ENCODE results near the gene DLK1. TPM values are rescaled to one million over a fixed set of nuclear protein-coding genes. Genes with fewer than 3 reads are reported as not detected.

The DLK1 gene
- total and polyA plus RNA-seq, 2 of the 13 experiments (the other 11 are each of a cell fraction or from before 2014, with no cell fraction given), result 95.5 to 312 TPM

DNA sequence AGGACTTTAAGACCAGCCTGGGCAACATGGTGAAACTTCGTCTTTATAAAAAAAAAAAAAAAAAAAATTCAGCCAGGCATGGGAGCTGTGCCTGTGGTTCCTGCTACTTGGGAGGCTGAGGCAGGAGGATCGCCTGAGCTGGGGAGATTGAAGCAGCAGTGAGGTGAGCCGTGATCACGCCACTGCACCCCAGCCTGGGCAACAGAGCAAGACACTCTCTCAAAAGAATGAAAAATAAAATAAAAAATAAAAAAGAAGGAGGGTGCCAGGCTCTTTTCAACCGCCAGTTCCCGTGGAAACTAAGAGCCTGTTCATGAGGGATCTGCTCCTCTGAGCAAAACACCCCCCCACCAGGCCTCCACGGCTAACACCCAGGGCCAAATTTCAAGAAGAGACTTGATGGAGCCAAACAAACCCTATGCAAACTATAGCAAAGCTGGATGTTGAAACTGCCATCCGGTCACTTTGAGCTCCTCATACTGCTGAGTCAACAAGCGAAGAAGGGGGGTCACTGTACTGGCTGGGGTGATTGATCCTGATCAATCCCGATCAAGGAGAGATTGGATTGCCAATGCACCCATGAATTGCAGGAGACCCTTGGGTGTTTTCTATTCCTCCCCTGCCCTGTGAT, 23.4 kb downstream of the DLK1 start (continued):
- TF ChIP-seq, protein P1, sequence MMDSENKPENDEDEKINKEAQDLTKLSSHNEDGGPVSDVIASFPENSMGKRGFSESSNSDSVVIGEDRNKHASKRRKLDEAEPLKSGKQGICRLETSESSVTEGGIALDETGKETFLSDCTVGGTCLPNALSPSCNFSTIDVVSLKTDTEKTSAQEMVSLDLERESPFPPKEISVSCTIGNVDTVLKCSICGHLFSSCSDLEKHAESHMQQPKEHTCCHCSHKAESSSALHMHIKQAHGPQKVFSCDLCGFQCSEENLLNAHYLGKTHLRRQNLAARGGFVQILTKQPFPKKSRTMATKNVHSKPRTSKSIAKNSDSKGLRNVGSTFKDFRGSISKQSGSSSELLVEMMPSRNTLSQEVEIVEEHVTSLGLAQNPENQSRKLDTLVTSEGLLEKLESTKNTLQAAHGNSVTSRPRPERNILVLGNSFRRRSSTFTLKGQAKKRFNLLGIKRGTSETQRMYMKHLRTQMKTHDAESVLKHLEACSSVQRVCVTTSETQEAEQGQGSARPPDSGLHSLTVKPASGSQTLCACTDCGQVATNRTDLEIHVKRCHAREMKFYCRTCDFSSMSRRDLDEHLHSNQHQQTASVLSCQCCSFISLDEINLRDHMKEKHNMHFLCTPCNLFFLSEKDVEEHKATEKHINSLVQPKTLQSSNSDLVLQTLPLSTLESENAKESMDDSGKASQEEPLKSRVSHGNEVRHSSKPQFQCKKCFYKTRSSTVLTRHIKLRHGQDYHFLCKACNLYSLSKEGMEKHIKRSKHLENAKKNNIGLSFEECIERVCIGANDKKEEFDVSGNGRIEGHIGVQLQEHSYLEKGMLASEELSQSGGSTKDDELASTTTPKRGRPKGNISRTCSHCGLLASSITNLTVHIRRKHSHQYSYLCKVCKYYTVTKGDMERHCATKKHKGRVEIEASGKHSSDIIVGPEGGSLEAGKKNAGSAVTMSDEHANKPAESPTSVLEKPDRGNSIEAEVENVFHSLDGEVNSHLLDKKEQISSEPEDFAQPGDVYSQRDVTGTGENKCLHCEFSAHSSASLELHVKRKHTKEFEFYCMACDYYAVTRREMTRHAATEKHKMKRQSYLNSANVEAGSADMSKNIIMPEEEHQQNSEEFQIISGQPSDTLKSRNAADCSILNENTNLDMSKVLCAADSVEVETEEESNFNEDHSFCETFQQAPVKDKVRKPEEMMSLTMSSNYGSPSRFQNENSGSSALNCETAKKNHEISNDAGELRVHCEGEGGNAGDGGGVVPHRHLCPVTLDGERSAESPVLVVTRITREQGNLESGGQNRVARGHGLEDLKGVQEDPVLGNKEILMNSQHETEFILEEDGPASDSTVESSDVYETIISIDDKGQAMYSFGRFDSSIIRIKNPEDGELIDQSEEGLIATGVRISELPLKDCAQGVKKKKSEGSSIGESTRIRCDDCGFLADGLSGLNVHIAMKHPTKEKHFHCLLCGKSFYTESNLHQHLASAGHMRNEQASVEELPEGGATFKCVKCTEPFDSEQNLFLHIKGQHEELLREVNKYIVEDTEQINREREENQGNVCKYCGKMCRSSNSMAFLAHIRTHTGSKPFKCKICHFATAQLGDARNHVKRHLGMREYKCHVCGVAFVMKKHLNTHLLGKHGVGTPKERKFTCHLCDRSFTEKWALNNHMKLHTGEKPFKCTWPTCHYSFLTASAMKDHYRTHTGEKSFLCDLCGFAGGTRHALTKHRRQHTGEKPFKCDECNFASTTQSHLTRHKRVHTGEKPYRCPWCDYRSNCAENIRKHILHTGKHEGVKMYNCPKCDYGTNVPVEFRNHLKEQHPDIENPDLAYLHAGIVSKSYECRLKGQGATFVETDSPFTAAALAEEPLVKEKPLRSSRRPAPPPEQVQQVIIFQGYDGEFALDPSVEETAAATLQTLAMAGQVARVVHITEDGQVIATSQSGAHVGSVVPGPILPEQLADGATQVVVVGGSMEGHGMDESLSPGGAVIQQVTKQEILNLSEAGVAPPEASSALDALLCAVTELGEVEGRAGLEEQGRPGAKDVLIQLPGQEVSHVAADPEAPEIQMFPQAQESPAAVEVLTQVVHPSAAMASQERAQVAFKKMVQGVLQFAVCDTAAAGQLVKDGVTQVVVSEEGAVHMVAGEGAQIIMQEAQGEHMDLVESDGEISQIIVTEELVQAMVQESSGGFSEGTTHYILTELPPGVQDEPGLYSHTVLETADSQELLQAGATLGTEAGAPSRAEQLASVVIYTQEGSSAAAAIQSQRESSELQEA (CRISPR knock-in tag; IDR thresholded peaks at IDR 0.05; ENCODE audit: not compliant biosample characterization), result no peak
- peak; percentile 75 for TF ChIP-seq NR2F6 (IDR thresholded peaks at IDR 0.05)
- no peak for TF ChIP-seq NR2F6 (CRISPR knock-in tag; IDR thresholded peaks at IDR 0.05)
- no peak for TF ChIP-seq ZBTB3 (CRISPR knock-in tag; IDR thresholded peaks at IDR 0.05; ENCODE audit: borderline replicate concordance, low read depth)
- no peak for TF ChIP-seq TMF1 (CRISPR knock-in tag; IDR thresholded peaks at IDR 0.05; ENCODE audit: low read depth)
- TF ChIP-seq, protein P2, sequence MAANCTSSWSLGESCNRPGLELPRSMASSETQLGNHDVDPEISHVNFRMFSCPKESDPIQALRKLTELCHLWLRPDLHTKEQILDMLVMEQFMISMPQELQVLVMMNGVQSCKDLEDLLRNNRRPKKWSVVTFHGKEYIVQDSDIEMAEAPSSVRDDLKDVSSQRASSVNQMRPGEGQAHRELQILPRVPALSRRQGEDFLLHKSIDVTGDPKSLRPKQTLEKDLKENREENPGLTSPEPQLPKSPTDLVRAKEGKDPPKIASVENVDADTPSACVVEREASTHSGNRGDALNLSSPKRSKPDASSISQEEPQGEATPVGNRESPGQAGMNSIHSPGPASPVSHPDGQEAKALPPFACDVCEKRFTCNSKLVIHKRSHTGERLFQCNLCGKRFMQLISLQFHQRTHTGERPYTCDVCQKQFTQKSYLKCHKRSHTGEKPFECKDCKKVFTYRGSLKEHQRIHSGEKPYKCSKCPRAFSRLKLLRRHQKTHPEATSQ (CRISPR knock-in tag; IDR thresholded peaks at IDR 0.05; ENCODE audit: borderline replicate concordance), result no peak
- no peak for TF ChIP-seq ZNF383 (CRISPR knock-in tag; IDR thresholded peaks at IDR 0.05; ENCODE audit: borderline replicate concordance)
- no peak for TF ChIP-seq ZSCAN30 (CRISPR knock-in tag; IDR thresholded peaks at IDR 0.05)
- no peak for TF ChIP-seq GLI4 (CRISPR knock-in tag; IDR thresholded peaks at IDR 0.05; ENCODE audit: borderline replicate concordance)
- TF ChIP-seq ZNF292 (CRISPR knock-in tag; IDR thresholded peaks at IDR 0.05; ENCODE audit: borderline replicate concordance, low read depth), result no peak
- no peak for TF ChIP-seq ZNF101 (CRISPR knock-in tag; IDR thresholded peaks at IDR 0.05; ENCODE audit: borderline replicate concordance, low read depth)
- TF ChIP-seq ZNF382 (CRISPR knock-in tag; IDR thresholded peaks at IDR 0.05; ENCODE audit: borderline replicate concordance), result no peak
- TF ChIP-seq DMAP1 (CRISPR knock-in tag; IDR thresholded peaks at IDR 0.05), result no peak
- TF ChIP-seq PAWR (CRISPR knock-in tag; IDR thresholded peaks at IDR 0.05; ENCODE audit: borderline replicate concordance), result no peak
- no peak for TF ChIP-seq GTF2F1 (IDR thresholded peaks at IDR 0.05; ENCODE audit: low read length)
- no peak for TF ChIP-seq PLRG1 (conservative IDR thresholded peaks at IDR 0.05)
- peak; percentile 42; the same call in 1 of the 2 replicates for TF ChIP-seq SOX5 (CRISPR knock-in tag; IDR thresholded peaks at IDR 0.05; ENCODE audit: borderline replicate concordance)
- no peak for TF ChIP-seq ZFP82 (CRISPR knock-in tag; IDR thresholded peaks at IDR 0.05; ENCODE audit: borderline replicate concordance)
- no peak for TF ChIP-seq ARHGAP35 (CRISPR knock-in tag; IDR thresholded peaks at IDR 0.05; ENCODE audit: borderline replicate concordance)
- TF ChIP-seq ZNF788 (CRISPR knock-in tag; IDR thresholded peaks at IDR 0.05; ENCODE audit: borderline replicate concordance), result peak; percentile 36; the same call in 1 of the 2 replicates
- TF ChIP-seq PCBP1 (IDR thresholded peaks at IDR 0.05; ENCODE audit: borderline replicate concordance, low read depth, low read length), result no peak
- TF ChIP-seq TCF12 (IDR thresholded peaks at IDR 0.05), result no peak
- TF ChIP-seq TCF12 (CRISPR knock-in tag; IDR thresholded peaks at IDR 0.05), result peak; percentile 87
